SK-N-MC (cell line): Measurements from ENCODE around the gene ABI2.

Source experiments
- DNase-seq: peaks from one replicate; pipeline ENCODE4 v3.0.0-alpha.2; 2011; ENCODE audit warnings: low read depth, low spot score
- H3K27ac ChIP-seq: fragments of 200-600 bp; sonication (generic); 2 replicates; pipeline ENCODE4 v1.5.1; 2016; ENCODE audit warnings: mixed run types
- H3K36me3 ChIP-seq: fragments of 200-600 bp; sonication (generic); 2 replicates; pipeline ENCODE4 v1.6.1; 2017; ENCODE audit warnings: antibody characterized with exemption, low read length, mixed read lengths; ENCODE audit not compliant: insufficient read depth
- H3K4me3 ChIP-seq: fragments of 200-600 bp; sonication (generic); 2 replicates; pipeline ENCODE4 v1.5.1; 2016
- H3K9ac ChIP-seq: fragments of 200-600 bp; sonication (generic); 2 replicates; pipeline ENCODE4 v1.8.0; 2017; ENCODE audit warnings: mixed run types, mixed read lengths; ENCODE audit not compliant: insufficient read length
- H3K9me3 ChIP-seq: fragments of 200-600 bp; sonication (generic); 2 replicates; pipeline ENCODE4 v1.6.1; 2017; ENCODE audit warnings: low read depth, mild to moderate bottlenecking, antibody characterized with exemption, low read length, moderate library complexity, mixed read lengths
- EZH2 ChIP-seq: fragments of 200-600 bp; sonication (generic); IDR thresholded peaks from one replicate; pipeline ENCODE4 v1.6.1; 2017; ENCODE audit warnings: antibody characterized with exemption
- FOXP2 ChIP-seq: optimal IDR thresholded peaks from 2 replicates; pipeline ENCODE3; 2011; ENCODE audit warnings: mild to moderate bottlenecking, moderate library complexity; ENCODE audit not compliant: insufficient read depth; ENCODE audit errors: extremely low read length, control extremely low read depth
- POLR2AphosphoS5 ChIP-seq: IDR thresholded peaks from 2 replicates; pipeline ENCODE4 v1.6.1; 2012; ENCODE audit warnings: mild to moderate bottlenecking, low read depth, low read length, borderline replicate concordance

ABI2 gene

GRCh38 chr2:203489531-203489930 lies 161.3 kb downstream of the ABI2 start:
- Histone ChIP-seq H3K9ac (no peak overlapping the region), H3K27ac (no peak overlapping the region), H3K9me3 (no peaks in the 10 kb centered on the region), H3K36me3 (peaks cover 5% of the 10 kb centered on the region; the same call in 1 of the 2 replicates), H3K4me3 (no peak overlapping the region)
- no peak for DNase-seq
- TF ChIP-seq POLR2AphosphoS5, result no peak
- no peak for TF ChIP-seq FOXP2
- no peak for TF ChIP-seq EZH2

GRCh38 chr2:203490391-203490790 lies 162.2 kb downstream of the ABI2 start:
- Histone ChIP-seq H3K9ac (no peak overlapping the region), H3K27ac (no peak overlapping the region), H3K4me3 (no peak overlapping the region), H3K36me3 (peaks cover 5% of the 10 kb centered on the region; the same call in 1 of the 2 replicates), H3K9me3 (no peaks in the 10 kb centered on the region)
- DNase-seq, result no peak
- TF ChIP-seq POLR2AphosphoS5 (no peak), FOXP2 (no peak), EZH2 (no peak)

DNA sequence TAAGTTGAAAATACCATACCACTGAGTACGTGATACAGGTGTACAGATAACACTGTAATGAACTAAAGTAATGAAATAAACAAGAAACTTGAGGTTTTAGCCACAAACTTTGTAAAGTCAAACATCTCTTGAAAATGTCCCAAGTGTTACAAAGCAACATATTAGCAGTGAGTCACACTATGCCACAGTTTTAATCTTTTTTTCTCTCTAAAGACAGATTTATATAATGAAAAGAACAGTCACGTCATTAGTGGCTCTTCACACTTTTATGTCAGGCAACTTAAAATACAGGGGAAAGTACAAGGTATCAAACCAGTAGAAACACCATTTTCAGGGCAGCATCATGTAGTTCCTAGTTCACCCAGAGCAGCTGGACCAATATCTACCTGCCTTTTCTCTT lies 164.8 kb downstream of the ABI2 start:
- H3K9ac ChIP-seq, result no peak overlapping the region
- H3K27ac ChIP-seq, result no peak overlapping the region
- no peak for DNase-seq
- H3K36me3 ChIP-seq, result peaks cover 5% of the 10 kb centered on the region; the same call in 1 of the 2 replicates
- TF ChIP-seq POLR2AphosphoS5 (no peak), EZH2 (no peak), FOXP2 (no peak)
- no peaks in the 10 kb centered on the region for H3K9me3 ChIP-seq
- no peak overlapping the region for H3K4me3 ChIP-seq
